A673 (cell line): Measurements from ENCODE around the gene CNTN2. TPM values are rescaled to one million over a fixed set of nuclear protein-coding genes. Genes with fewer than 3 reads are reported as not detected.

Experiments
- BruUV-seq: library from RNA; stranded (reverse); fragments of 400-500 nt; replicated peaks from 2 replicates; lab custom pipeline; 2021; lab: Mats Ljungman, UMichigan
- CTCF ChIA-PET: fragments of 300-600 bp; sonication (Branson Sonifier 250); formaldehyde crosslinking; loops from one replicate; lab custom pipeline; 2022; ENCODE audit warnings: antibody characterized with exemption; lab: Charles Lee
- POLR2A ChIA-PET: fragments of 300-600 bp; sonication (Branson Sonifier 250); formaldehyde crosslinking; loops from one replicate; lab custom pipeline; 2022; ENCODE audit warnings: antibody characterized with exemption; ENCODE audit not compliant: low non-redundant PET; lab: Charles Lee
- DNase-seq: peaks from one replicate; pipeline ENCODE4 v3.0.0-alpha.2; 2015; ENCODE audit warnings: low spot score
- H3K27ac ChIP-seq: fragments of 200-600 bp; sonication (generic); 2 replicates; pipeline ENCODE4 v1.5.1; 2016; ENCODE audit warnings: mixed run types, low read depth, mild to moderate bottlenecking, mixed read lengths, antibody characterized with exemption, low read length; ENCODE audit not compliant: poor library complexity, severe bottlenecking
- H3K27me3 ChIP-seq: fragments of 200-600 bp; sonication (generic); replicated peaks from 2 replicates; pipeline ENCODE4 v1.6.1; 2017; ENCODE audit warnings: mixed run types, low read depth, mild to moderate bottlenecking, mixed read lengths, antibody characterized with exemption, low read length; ENCODE audit not compliant: insufficient read depth, poor library complexity
- H3K36me3 ChIP-seq: fragments of 200-600 bp; sonication (generic); 2 replicates; pipeline ENCODE4 v1.6.1; 2016; ENCODE audit warnings: mixed run types, mild to moderate bottlenecking, mixed read lengths, antibody characterized with exemption, low read length; ENCODE audit not compliant: insufficient read depth, poor library complexity, severe bottlenecking
- H3K4me1 ChIP-seq: fragments of 200-600 bp; sonication (generic); 2 replicates; pipeline ENCODE4 v1.6.1; 2017; ENCODE audit warnings: mixed run types, mild to moderate bottlenecking, mixed read lengths, antibody characterized with exemption, low read length; ENCODE audit not compliant: insufficient read depth, poor library complexity, severe bottlenecking
- H3K4me3 ChIP-seq: fragments of 200-600 bp; sonication (generic); 2 replicates; pipeline ENCODE4 v1.5.1; 2016; ENCODE audit warnings: low read depth, mixed run types, mild to moderate bottlenecking, mixed read lengths, low read length; ENCODE audit not compliant: poor library complexity, severe bottlenecking
- H3K9me3 ChIP-seq: fragments of 200-600 bp; sonication (generic); 2 replicates; pipeline ENCODE4 v1.6.1; 2016; ENCODE audit warnings: mixed run types, low read depth, mild to moderate bottlenecking, mixed read lengths, antibody characterized with exemption, low read length; ENCODE audit not compliant: poor library complexity, severe bottlenecking
- CTCF ChIP-seq: fragments of 300-800, 200-600 bp; sonication (generic); conservative IDR thresholded peaks from 2 replicates; pipeline ENCODE4 v1.5.1; 2017; ENCODE audit warnings: low read depth, mild to moderate bottlenecking, antibody characterized with exemption, low read length, moderate library complexity, mixed read lengths
- EZH2 ChIP-seq: fragments of 200-600 bp; sonication (generic); IDR thresholded peaks from 2 replicates; pipeline ENCODE4 v1.6.1; 2017; ENCODE audit warnings: borderline replicate concordance, low read depth, mild to moderate bottlenecking, mixed read lengths, antibody characterized with exemption, low read length; ENCODE audit not compliant: poor library complexity, severe bottlenecking
- intact Hi-C: fragments of 100-400 bp; cut with micrococcal nuclease; formaldehyde crosslinking; loops from one replicate; pipeline ENCODE4 v1.10.0; 2022; ENCODE audit not compliant: unreplicated experiment
- total RNA-seq: library from RNA; stranded (reverse); gene quantifications from 2 replicates; pipeline ENCODE4 v1.2.3, GENCODE V29; 2021

CNTN2 gene
- total RNA-seq, 1 experiment from 2014 or later: not detected

- BruUV-seq: no TSS peak
- POLR2A ChIA-PET: no interaction called here
- no peak for DNase-seq
Measured at GRCh38 chr1:205066141-205066818, 23.3 kb downstream of the CNTN2 start.

GRCh38 chr1:205067031-205067430, 24.0 kb downstream of the CNTN2 start:
- Histone ChIP-seq H3K4me3 (no peak overlapping the region), H3K9me3 (no peaks in the 10 kb centered on the region), H3K27me3 (no peaks in the 10 kb centered on the region), H3K36me3 (no peaks in the 10 kb centered on the region), H3K4me1 (peaks cover 5% of the 10 kb centered on the region), H3K27ac (no peak overlapping the region)
- TF ChIP-seq CTCF (no peak), EZH2 (no peak)
- POLR2A ChIA-PET: no interaction called here
- intact Hi-C loops: no loop called here
- CTCF ChIA-PET: no interaction called here
- no peak for DNase-seq
- BruUV-seq: no TSS peak

More at GRCh38 chr1:205066141-205066818, 23.3 kb downstream of the CNTN2 start:
- H3K27me3 ChIP-seq: no peaks in the 10 kb centered on the region
- H3K4me3 ChIP-seq: no peak overlapping the region
- no peaks in the 10 kb centered on the region for H3K9me3 ChIP-seq
- TF ChIP-seq CTCF (no peak), EZH2 (no peak)
- CTCF ChIA-PET: no interaction called here
- intact Hi-C loops: no loop called here
- H3K27ac ChIP-seq: no peak overlapping the region
- peaks cover 5% of the 10 kb centered on the region for H3K4me1 ChIP-seq
- H3K36me3 ChIP-seq: no peaks in the 10 kb centered on the region

GRCh38 chr1:205068001-205068400, 25.0 kb downstream of the CNTN2 start:
- Histone ChIP-seq H3K27ac (no peak overlapping the region), H3K4me1 (peaks cover 5% of the 10 kb centered on the region), H3K36me3 (no peaks in the 10 kb centered on the region), H3K4me3 (no peak overlapping the region), H3K9me3 (no peaks in the 10 kb centered on the region), H3K27me3 (no peaks in the 10 kb centered on the region)
- CTCF ChIA-PET: no interaction called here
- DNase-seq: no peak
- POLR2A ChIA-PET: no interaction called here
- intact Hi-C loops: no loop called here
- TF ChIP-seq CTCF (no peak), EZH2 (no peak)
- BruUV-seq: no TSS peak
